ENCODE data around the gene ZIC2. TPM values are rescaled to one million over a fixed set of nuclear protein-coding genes. Genes with fewer than 3 reads are reported as not detected.

Gene ZIC2
- total and polyA plus RNA-seq, 12 donors, result not detected

- DNase-seq, result no peak
- WGBS, 2 donors, result 78 to 82% methylated on average over 9 of the region's 9 CpGs
- Histone ChIP-seq H3K4me1 (peaks cover 10 to 25% (median 24%) of the 10 kb centered on the region in 9 donors), H3K27ac (no peak overlapping the region), H3K27me3 (peaks cover 30 to 98% (median 98%) of the 10 kb centered on the region in 7 donors), H3K9me3 (no peaks in the 10 kb centered on the region), H3K36me3 (no peaks in the 10 kb centered on the region), H3K4me3 (no peak overlapping the region)
- no peak for TF ChIP-seq CTCF (IDR thresholded peaks at IDR 0.05)
- no peak for ATAC-seq
- intact Hi-C loops (cut with DNase I), result no loop called here
Observed at GRCh38 chr13:99965329-99966000, 16.1 kb upstream of the ZIC2 start.

- 76 to 83% methylated on average over 8 of the region's 8 CpGs for WGBS, 2 donors
- no peaks in the 10 kb centered on the region for H3K36me3 ChIP-seq
- no peak for DNase-seq
- intact Hi-C loops (cut with DNase I), result no loop called here
- no peak overlapping the region for H3K27ac ChIP-seq
- no peak for TF ChIP-seq CTCF (IDR thresholded peaks at IDR 0.05)
- H3K4me1 ChIP-seq, result peaks cover 10 to 27% (median 24%) of the 10 kb centered on the region in 9 donors
- H3K27me3 ChIP-seq, result peaks cover 37 to 98% (median 96%) of the 10 kb centered on the region in 7 donors
- ATAC-seq, result no peak
- H3K4me3 ChIP-seq, result no peak overlapping the region
- no peaks in the 10 kb centered on the region for H3K9me3 ChIP-seq
Observed at GRCh38 chr13:99966064-99966805, 15.3 kb upstream of the ZIC2 start.

- Histone ChIP-seq H3K36me3 (no peaks in the 10 kb centered on the region), H3K27me3 (peaks cover 49 to 98% (median 96%) of the 10 kb centered on the region in 7 donors), H3K4me3 (no peak overlapping the region), H3K27ac (no peak overlapping the region), H3K4me1 (peaks cover 10 to 35% (median 29%) of the 10 kb centered on the region in 9 donors), H3K9me3 (no peaks in the 10 kb centered on the region)
- intact Hi-C loops (cut with DNase I), result no loop called here
- ATAC-seq (no peak), DNase-seq (no peak)
- no peak for TF ChIP-seq CTCF (IDR thresholded peaks at IDR 0.05)
- 61 to 75% methylated on average over 9 of the region's 9 CpGs for WGBS, 2 donors
Observed at GRCh38 chr13:99967498-99967868, 14.1 kb upstream of the ZIC2 start.

GRCh38 chr13:99967869-99968520 is 13.6 kb upstream of the ZIC2 start:
- Histone ChIP-seq H3K4me3 (peak overlapping the region; percentile 14 to 44 (median 32)), H3K9me3 (no peaks in the 10 kb centered on the region), H3K27me3 (peaks cover 54 to 98% (median 96%) of the 10 kb centered on the region in 7 donors), H3K36me3 (no peaks in the 10 kb centered on the region), H3K4me1 (peaks cover 10 to 35% (median 29%) of the 10 kb centered on the region in 9 donors), H3K27ac (no peak overlapping the region)
- no peak for TF ChIP-seq CTCF (IDR thresholded peaks at IDR 0.05)
- DNase-seq (no peak), ATAC-seq (no peak)
- WGBS, 2 donors, result 3 to 7% methylated on average over 58 of the region's 58 CpGs
- intact Hi-C loops (cut with DNase I), result no loop called here
